ENCODE data around the gene METTL22.

The METTL22 gene

DNA sequence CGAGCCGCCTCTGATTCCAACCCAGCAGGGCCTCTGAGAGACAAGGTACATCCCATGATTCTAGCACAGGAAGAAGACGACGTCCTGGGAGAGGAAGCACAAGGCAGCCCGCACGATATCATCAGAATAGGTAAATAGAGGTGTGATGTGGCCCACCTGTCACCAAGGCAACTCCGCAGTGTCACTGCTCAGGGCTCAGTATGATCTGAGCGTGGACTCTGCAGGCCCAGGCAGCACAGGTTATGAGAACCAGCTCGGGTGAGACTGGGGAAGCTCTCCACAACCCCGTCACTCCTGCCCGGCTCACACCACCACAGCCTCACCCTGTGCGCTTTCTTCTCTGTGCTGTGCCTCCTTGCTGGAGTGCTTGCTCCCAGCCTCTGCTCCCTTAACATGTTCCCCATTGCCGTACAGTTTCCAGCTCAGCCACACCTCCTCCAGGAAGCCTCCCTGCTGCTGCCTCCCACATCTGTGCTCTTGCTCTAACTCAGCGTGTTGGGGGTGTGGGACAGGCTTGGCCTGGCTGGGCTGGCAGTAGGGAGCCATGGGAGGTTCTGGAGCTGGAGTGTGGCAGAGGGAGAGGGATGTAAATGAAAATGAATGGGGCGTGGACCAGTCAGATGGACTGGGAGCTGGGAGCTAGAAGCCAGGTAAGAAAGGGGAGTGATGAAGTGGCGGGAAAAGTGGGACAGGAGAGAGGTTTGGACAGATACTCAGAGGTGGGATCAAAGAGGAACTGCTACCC, 7.7 kb downstream of the METTL22 start:
- DNase-seq (ENCODE audit: low read depth, low spot score): no peak
- in situ Hi-C loops (cut with HindIII; ENCODE audit: low sequenced_read_pairs): no loop called here
- no peak overlapping the region for H3K4me3 ChIP-seq (ENCODE audit: low read depth, low read length)
- TF ChIP-seq, protein P1, sequence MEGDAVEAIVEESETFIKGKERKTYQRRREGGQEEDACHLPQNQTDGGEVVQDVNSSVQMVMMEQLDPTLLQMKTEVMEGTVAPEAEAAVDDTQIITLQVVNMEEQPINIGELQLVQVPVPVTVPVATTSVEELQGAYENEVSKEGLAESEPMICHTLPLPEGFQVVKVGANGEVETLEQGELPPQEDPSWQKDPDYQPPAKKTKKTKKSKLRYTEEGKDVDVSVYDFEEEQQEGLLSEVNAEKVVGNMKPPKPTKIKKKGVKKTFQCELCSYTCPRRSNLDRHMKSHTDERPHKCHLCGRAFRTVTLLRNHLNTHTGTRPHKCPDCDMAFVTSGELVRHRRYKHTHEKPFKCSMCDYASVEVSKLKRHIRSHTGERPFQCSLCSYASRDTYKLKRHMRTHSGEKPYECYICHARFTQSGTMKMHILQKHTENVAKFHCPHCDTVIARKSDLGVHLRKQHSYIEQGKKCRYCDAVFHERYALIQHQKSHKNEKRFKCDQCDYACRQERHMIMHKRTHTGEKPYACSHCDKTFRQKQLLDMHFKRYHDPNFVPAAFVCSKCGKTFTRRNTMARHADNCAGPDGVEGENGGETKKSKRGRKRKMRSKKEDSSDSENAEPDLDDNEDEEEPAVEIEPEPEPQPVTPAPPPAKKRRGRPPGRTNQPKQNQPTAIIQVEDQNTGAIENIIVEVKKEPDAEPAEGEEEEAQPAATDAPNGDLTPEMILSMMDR (IDR thresholded peaks at IDR 0.05; ENCODE audit: low read depth, low read length): no peak

DNA sequence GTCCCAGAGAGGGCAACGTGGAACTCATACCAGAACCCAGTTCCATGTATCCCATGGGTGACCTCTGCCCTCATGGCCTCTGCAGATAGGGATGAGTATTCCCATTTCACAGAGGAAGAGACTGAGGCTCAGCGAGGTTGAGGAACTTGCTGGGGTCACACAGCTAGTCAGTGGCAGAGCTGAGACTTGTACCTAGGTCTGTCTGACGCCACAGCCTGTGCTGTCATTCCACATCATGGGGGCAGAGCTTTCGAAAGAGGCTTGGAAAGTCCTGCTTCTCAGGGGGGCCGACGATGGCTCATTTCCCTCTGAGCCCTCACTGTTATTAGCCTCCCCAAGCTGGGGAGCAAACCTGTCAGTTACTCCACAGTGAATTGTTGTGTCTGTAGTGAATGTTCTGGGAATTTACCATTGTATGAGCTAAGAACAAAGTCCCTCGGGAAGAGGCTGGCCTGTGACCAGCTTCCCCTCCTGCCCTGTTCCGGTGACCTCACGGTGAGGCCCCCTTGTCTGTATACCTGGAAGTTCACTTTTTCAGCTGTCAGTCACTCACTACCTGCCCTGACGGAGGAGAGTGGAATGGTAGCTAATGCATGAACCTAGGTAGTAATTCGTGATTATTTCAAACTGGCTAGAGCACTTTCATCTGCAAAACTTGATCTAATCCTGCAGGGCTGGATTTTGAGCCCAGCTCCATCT, 8.9 kb downstream of the METTL22 start:
- no peak for DNase-seq (ENCODE audit: low read depth, low spot score)
- TF ChIP-seq, protein P1 (IDR thresholded peaks at IDR 0.05; ENCODE audit: low read depth, low read length): no peak
- no peak overlapping the region for H3K4me3 ChIP-seq (ENCODE audit: low read depth, low read length)
- in situ Hi-C loops (cut with HindIII; ENCODE audit: low sequenced_read_pairs): no loop called here

DNA sequence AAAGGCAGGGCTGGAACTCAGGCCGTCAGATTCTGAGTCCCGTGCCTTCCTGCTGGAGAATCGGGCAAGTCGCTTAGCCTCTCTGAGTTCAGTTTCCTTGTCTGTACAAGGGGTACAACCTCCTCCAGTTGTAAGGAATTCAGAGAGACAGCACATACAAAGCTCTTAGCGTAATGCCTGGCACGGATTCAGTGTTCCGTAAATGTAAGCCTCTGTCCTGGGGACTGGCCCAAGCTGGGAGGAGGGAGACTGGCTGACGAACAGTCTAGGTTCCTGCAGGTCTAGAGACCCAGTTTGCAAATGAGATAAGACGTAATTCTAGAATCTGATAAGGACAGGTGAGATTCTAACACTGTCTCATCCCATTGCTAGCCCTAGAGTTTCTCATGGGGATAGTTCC, 9.9 kb downstream of the METTL22 start:
- H3K4me3 ChIP-seq (ENCODE audit: low read depth, low read length): no peak overlapping the region
- TF ChIP-seq, protein P1 (IDR thresholded peaks at IDR 0.05; ENCODE audit: low read depth, low read length): no peak
- in situ Hi-C loops (cut with HindIII; ENCODE audit: low sequenced_read_pairs): no loop called here
- no peak for DNase-seq (ENCODE audit: low read depth, low spot score)

DNA sequence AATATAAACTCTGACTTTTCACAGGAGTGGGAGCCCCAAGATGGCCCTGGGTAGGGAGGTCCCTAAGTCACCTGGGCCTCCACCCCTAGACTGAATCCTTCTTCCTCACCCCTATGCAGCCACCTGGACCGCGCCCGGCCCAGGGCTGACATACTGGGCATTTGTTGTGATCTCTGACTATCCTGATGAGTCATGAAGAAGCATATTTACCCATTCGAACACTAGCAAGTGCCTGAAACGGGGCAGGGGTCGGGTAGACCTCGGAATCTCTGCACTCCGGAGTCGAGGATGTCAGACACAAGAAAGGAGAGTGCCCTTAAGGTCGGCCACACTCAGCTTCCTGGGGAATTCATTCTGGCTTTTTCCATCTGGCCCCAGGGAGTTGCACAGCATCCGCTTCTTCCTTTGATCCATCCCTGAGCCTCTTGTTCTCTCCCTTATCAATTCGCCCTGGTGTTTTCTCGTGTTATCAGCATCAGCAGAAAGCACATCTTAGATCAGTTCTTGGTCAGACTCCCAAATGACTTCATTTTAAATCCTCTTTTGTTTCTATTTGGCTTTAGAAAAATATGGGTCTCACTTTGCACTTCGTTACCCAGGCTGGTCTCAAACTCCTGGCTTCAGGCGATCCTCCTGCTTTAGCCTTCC, 10.4 kb downstream of the METTL22 start:
- in situ Hi-C loops (cut with HindIII; ENCODE audit: low sequenced_read_pairs): no loop called here
- TF ChIP-seq, protein P1 (IDR thresholded peaks at IDR 0.05; ENCODE audit: low read depth, low read length): no peak
- no peak overlapping the region for H3K4me3 ChIP-seq (ENCODE audit: low read depth, low read length)
- DNase-seq (ENCODE audit: low read depth, low spot score): no peak

DNA sequence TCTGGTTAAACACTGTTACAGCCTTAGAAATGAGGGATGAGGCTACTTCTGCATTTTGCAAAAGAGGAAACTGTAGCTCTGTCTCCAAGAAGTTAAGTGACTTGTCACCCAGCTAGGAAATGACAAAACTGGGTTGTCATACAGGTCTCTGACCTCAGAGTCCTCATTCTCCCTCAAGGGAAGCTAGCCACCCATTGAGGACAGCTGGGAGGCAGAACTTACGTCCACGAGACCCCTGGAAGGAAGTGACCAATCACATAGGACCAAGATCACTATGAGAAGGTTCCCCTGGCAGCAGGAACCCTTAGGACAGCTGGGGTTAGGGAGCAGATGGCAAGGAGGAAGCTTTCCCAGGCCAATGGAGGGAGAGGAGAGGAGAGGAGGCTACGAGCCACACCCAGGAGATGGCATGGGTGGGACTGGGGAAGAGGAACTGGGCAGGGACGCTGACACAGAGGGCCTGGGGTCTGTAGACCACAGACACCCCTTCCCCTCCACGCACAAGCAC, 11.2 kb downstream of the METTL22 start:
- H3K4me3 ChIP-seq (ENCODE audit: low read depth, low read length): no peak overlapping the region
- in situ Hi-C loops (cut with HindIII; ENCODE audit: low sequenced_read_pairs): no loop called here
- no peak for DNase-seq (ENCODE audit: low read depth, low spot score)
- TF ChIP-seq, protein P1 (IDR thresholded peaks at IDR 0.05; ENCODE audit: low read depth, low read length): no peak

DNA sequence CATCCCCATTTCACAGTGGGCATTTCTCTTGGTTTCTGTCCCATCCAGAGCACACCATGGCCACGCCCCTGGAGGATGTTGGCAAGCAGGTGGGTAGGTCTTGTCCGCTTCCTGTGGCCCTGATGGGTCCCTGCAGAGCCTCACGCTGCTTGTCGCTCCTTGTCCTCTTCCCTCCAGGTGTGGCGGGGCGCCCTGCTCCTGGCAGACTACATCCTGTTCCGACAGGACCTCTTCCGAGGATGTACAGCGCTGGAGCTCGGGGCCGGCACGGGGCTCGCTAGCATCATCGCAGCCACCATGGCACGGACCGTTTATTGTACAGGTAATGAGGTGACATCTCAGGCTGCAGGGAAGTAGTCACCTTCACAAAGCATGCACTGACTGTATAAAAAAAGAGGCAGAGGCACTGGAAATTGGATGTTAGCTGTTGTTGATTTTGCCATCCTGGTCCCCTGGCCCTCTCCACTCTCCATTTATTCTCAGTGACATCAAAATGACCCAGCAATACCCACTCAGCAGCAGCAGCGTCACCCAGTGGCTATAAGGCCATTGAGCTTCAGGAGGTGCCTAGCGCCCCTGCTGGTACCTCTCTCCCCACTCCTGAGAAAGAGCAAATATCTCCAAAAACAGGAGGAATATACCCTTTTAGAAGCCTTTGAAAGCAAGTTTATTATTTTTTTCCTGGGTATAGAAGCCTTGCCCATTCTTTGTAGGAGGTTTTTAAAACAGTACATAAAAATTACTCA, 13.7 kb downstream of the METTL22 start:
- TF ChIP-seq, protein P1 (IDR thresholded peaks at IDR 0.05; ENCODE audit: low read depth, low read length): peak; percentile 89
- peak; percentile 46 for DNase-seq (ENCODE audit: low read depth, low spot score)
- in situ Hi-C loops (cut with HindIII; ENCODE audit: low sequenced_read_pairs): no loop called here

More for the DNA sequence above, 13.7 kb downstream of the METTL22 start:
- no peak overlapping the region for H3K4me3 ChIP-seq (ENCODE audit: low read depth, low read length)
